ENCODE results near the gene C6orf89. TPM values are rescaled to one million over a fixed set of nuclear protein-coding genes. Genes with fewer than 3 reads are reported as not detected.

The C6orf89 gene
- total and polyA plus RNA-seq, 2 of the 8 experiments (the other 6 are each of a cell fraction or from before 2014, with no cell fraction given) = 4.6 to 12.3 TPM

- POLR2A ChIA-PET (ENCODE audit: partially characterized antibody) = no interaction called here
- H3K14ac ChIP-seq (ENCODE audit: insufficient read length) = no peak overlapping the region
- no peak overlapping the region for H2AFZ ChIP-seq (ENCODE audit: low read length)
- H2BK20ac ChIP-seq (ENCODE audit: low read length) = no peak overlapping the region
- H3K23ac ChIP-seq (ENCODE audit: insufficient read length) = no peak overlapping the region
- CTCF ChIA-PET (ENCODE audit: partially characterized antibody) = no interaction called here
- 74% methylated on average over 5 of the region's 5 CpGs; no CpG with 5 or more reads in 1 of the 2 experiments for WGBS, 2 experiments (ENCODE audit: extremely low coverage in 1 of 2, insufficient coverage in 1 of 2, insufficient read length in 1 of 2, insufficient replicate concordance in 2 of 2, low coverage in 1 of 2, low lambda C conversion rate in 2 of 2, missing lambda C conversion rate in 1 of 2)
- no peak overlapping the region for H2AK5ac ChIP-seq (ENCODE audit: low read depth, low read length)
- no peak overlapping the region for H4K5ac ChIP-seq (ENCODE audit: insufficient read length, low read depth, low read length)
- H3K79me1 ChIP-seq (ENCODE audit: low read depth, low read length) = no peaks in the 10 kb centered on the region
- FAIRE-seq (no peak), DNase-seq (ENCODE audit: low read depth in 1 of 2, low spot score in 2 of 2) (no peak)
- H4K8ac ChIP-seq (ENCODE audit: extremely low read depth, insufficient read depth, low read length) = no peak overlapping the region
- H3K56ac ChIP-seq (replicated peaks; ENCODE audit: insufficient read length, low read depth, low read length) = no peak overlapping the region
- no peaks in the 10 kb centered on the region for H3K4me1 ChIP-seq (replicated peaks in 1 of 4; ENCODE audit: control insufficient read depth in 3 of 4, insufficient read depth in 4 of 4, low read length in 3 of 4)
- no peak overlapping the region for H3K18ac ChIP-seq (ENCODE audit: extremely low read depth, low read length)
- no peak overlapping the region for H2BK15ac ChIP-seq (ENCODE audit: low read length)
- H2BK5ac ChIP-seq (ENCODE audit: low read depth, low read length) = no peak overlapping the region
- no peak overlapping the region for H3K9ac ChIP-seq (replicated peaks in 1 of 4; ENCODE audit: extremely low read depth in 1 of 4, low read depth in 3 of 4, low read length in 3 of 4)
- H3K4me3 ChIP-seq (ENCODE audit: extremely low read depth in 1 of 4, insufficient read depth in 2 of 4, low read depth in 3 of 4, low read length in 4 of 4) = no peak overlapping the region
- no peak overlapping the region for H3K4me2 ChIP-seq (ENCODE audit: insufficient read depth in 1 of 2, low read depth in 2 of 2, low read length in 2 of 2)
- H3K36me3 ChIP-seq (ENCODE audit: control insufficient read depth in 2 of 4, insufficient read depth in 4 of 4, low read length in 3 of 4) = no peaks in the 10 kb centered on the region
- no peak overlapping the region for H2BK12ac ChIP-seq (ENCODE audit: low read depth, low read length)
- no peaks in the 10 kb centered on the region for H3K9me3 ChIP-seq (ENCODE audit: insufficient read depth in 2 of 2, low read depth in 1 of 2, low read length in 1 of 2)
- no peak overlapping the region for H3K27ac ChIP-seq (ENCODE audit: low read depth, low read length)
- H2BK120ac ChIP-seq (replicated peaks; ENCODE audit: low read depth, low read length) = no peak overlapping the region
- H3K27me3 ChIP-seq (replicated peaks in 1 of 4; ENCODE audit: control insufficient read depth in 3 of 4, extremely low read depth in 1 of 4, insufficient read depth in 3 of 4, low read length in 3 of 4) = no peaks in the 10 kb centered on the region
- no peaks in the 10 kb centered on the region for H3K79me2 ChIP-seq (ENCODE audit: control insufficient read depth in 1 of 2, insufficient read depth in 2 of 2, low read length in 2 of 2)
- H4K91ac ChIP-seq (replicated peaks; ENCODE audit: insufficient read length, low read length) = no peak overlapping the region
- H4K20me1 ChIP-seq (replicated peaks in 1 of 2; ENCODE audit: control insufficient read depth in 1 of 2, insufficient read depth in 2 of 2, low read length in 2 of 2) = peaks cover 0 to 2% of the 10 kb centered on the region in 2 experiments
- H3K4ac ChIP-seq (replicated peaks; ENCODE audit: insufficient read length, low read depth, low read length) = no peak overlapping the region
- no peaks in the 10 kb centered on the region for H3K23me2 ChIP-seq (ENCODE audit: low read depth, low read length)
- no peak for TF ChIP-seq TAF1 (IDR thresholded peaks at IDR 0.05; ENCODE audit: low read depth, low read length)
- TF ChIP-seq BCL11A (IDR thresholded peaks at IDR 0.05; ENCODE audit: low read depth in 2 of 2, low read length in 2 of 2) = no peak
- TF ChIP-seq EP300 (IDR thresholded peaks at IDR 0.05; ENCODE audit: borderline replicate concordance in 1 of 2, low read depth in 2 of 2, low read length in 2 of 2) = no peak
- no peak for TF ChIP-seq ASH2L (IDR thresholded peaks at IDR 0.05; ENCODE audit: low read length)
- no peak for TF ChIP-seq EZH2 (IDR thresholded peaks at IDR 0.05; ENCODE audit: low read depth, low read length, severe bottlenecking)
- no peak for TF ChIP-seq MAX (IDR thresholded peaks at IDR 0.05)
- no peak for TF ChIP-seq CEBPB (IDR thresholded peaks at IDR 0.05; ENCODE audit: low read depth, low read length)
- no peak for TF ChIP-seq NANOG (IDR thresholded peaks at IDR 0.05; ENCODE audit: insufficient read depth, low read depth, low read length, poor library complexity, severe bottlenecking)
- TF ChIP-seq SRF (IDR thresholded peaks at IDR 0.05; ENCODE audit: low read depth, low read length) = no peak
- no peak for TF ChIP-seq SUZ12 (IDR thresholded peaks at IDR 0.05; ENCODE audit: low read length)
- TF ChIP-seq SP4 (IDR thresholded peaks at IDR 0.05; ENCODE audit: low read length) = no peak
- TF ChIP-seq, protein P1, sequence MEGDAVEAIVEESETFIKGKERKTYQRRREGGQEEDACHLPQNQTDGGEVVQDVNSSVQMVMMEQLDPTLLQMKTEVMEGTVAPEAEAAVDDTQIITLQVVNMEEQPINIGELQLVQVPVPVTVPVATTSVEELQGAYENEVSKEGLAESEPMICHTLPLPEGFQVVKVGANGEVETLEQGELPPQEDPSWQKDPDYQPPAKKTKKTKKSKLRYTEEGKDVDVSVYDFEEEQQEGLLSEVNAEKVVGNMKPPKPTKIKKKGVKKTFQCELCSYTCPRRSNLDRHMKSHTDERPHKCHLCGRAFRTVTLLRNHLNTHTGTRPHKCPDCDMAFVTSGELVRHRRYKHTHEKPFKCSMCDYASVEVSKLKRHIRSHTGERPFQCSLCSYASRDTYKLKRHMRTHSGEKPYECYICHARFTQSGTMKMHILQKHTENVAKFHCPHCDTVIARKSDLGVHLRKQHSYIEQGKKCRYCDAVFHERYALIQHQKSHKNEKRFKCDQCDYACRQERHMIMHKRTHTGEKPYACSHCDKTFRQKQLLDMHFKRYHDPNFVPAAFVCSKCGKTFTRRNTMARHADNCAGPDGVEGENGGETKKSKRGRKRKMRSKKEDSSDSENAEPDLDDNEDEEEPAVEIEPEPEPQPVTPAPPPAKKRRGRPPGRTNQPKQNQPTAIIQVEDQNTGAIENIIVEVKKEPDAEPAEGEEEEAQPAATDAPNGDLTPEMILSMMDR (IDR thresholded peaks at IDR 0.05; ENCODE audit: control extremely low read depth in 1 of 3, insufficient read depth in 1 of 3, low read depth in 1 of 3, low read length in 3 of 3) = no peak
Observed at GRCh38 chr6:36929607-36930006, 43.9 kb downstream of the C6orf89 start.
